ENCODE results near the gene B3GAT1.

The B3GAT1 gene

DNA sequence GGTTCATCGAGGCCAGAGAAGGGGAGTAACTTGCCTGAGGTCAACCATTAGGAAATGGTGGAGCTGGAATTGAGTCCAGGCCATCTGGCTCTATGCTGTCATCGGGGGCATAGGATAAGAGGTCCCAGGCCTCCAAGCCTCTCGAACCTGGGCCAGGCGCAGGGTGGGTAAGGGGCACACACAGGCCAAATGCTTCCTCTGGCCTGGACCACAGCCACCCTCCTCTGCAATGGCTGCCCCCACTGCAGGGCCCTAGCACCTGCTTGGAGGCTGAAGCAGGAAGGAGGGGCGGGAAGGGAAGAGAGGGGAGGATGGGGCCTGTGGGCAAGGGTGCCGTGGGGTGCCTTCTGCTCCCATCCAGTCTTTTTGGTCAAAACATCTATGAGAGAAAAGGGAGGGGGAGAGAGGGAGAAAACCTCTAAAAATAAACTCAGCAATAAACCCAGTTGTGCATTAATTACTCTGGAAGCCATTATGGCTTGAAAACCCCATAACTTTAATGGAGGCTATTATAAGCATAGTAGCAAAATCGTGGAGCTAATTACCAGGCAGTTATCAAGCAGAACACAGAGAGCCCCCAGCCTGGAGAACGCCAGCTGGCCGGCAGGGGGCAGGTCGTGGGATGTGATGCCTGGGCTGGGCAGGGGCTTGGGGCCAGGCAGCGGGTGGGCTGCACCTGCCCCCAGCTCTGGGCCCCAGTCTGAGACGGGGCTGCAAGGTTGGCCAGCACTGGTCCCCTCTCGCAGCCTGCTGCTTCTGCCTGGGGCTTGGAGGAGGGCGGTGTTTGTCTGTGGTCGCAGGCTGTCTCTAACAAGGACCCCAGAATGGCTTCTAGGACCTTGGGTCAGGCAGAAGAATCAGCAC, 21.1 kb downstream of the B3GAT1 start:
- DNase-seq: no peak

DNA sequence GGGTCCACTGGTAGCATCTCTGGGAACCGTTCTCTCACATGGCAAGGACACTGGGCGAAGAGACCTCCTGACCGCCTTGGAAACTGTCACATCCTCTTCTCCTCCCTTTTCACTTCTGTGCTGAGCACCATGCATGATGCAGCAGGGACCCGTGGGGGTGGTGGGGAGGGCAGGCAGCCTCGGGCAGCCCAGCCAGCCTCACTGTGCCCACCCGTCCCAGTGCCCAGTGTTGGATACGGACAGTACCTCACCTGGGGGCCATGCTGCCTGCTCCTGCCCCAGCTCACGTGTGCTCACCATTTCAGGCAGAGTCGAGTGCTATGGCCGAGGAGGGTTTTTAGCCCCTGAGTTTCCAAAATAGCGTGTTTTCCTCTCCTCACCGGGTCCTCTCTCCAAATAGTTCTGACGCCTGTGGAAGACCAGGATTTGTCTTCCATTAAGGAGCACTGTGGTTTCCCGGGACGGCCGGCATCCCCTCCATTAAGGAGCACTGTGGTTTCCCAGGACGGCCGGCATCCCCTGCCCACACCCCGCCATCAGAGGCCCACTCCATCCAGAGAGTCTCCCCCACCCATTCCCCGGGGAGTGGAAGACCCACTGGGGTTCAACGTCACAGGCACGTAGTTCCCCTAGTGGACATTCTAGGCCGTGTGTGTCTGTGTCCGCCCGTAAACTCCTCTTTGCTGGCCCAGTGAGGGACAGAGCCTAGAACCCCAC, 22.4 kb downstream of the B3GAT1 start:
- DNase-seq: no peak

GRCh38 chr11:134388590-134388989, 23.5 kb downstream of the B3GAT1 start:
- no peak for DNase-seq

- DNase-seq: no peak
These were observed 24.5 kb downstream of the B3GAT1 start for GRCh38 chr11:134387501-134387900.

DNA sequence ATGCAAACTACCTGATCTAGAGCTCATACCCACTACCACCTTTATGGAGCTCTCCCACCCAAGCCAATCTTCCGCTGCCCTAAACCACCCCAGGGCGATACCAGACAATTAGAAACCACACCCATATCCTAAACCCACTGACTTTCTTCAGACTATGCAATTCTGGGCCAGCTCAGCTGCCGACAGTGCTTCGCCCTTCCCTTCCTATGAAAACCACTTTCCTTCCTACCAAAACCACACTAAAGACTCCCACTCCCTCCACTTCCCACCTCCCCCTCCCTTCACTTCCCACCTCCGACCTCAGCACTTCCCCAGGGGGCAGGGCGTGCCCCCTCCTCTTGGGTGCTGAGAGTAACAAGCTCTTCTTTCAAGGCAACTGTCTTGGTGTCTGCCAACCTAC, 25.1 kb downstream of the B3GAT1 start:
- DNase-seq: no peak

GRCh38 chr11:134385774-134386565, 26.1 kb downstream of the B3GAT1 start:
- DNase-seq: peak; percentile 73

DNA sequence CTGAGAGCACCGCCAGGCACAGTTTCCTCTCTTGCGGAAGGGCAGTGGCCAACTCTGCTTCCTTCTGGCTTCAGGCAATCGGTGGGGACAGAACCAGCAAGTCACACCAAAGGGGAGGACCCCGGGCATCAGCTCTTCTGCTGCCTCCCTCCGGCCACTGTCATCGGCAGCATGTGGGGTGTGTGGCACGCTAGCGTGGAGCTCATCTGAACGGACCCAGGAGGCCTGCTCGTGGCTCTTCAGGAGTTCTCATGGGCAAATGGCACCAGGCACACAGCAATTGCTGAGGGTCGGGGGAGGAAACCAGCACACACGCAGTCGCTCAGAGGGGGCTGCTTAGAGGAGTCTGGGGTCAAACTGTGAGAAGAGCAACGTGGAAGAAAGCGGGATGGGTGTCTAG, 26.9 kb downstream of the B3GAT1 start:
- no peak for DNase-seq

DNA sequence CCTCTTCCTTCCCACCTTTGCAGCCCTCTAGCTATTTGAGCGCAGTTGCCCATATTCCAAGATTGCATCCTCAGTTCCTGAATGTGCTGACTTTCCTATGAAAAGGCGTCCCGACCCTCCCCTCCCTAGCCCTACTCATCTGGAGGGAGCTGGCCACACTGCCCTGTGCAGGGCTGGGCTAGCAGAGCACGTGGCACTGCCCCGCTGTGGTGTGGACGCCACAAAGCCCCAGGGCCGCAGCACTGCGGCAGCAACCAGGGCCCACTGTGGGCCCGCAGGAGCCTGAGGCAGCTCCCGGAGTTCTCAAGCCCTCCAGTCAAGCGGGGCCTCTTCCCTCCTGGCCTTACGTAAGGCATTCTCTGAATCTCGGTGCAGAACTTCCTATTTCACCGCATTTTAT, 27.6 kb downstream of the B3GAT1 start:
- DNase-seq: no peak

GRCh38 chr11:134383576-134384221, 28.3 kb downstream of the B3GAT1 start:
- DNase-seq: no peak

DNA sequence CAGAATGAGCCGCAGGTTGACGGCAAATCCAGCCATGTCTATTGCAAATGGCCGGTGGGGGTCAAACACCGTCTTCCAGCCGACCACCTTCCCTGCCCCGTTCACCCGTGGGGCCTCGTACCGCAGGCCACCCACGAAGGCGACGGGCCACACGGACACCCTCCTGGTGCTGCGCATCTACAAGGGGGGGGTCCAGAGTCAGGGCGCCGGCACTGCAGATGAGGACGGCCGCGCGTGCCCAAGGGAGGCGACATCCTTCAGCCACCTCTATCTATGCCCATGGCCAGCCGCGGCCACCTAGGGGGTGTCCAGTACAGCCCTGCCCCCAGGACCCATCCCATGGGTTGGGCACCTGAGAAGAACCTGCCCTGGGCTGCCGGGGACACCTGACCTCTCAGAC, 29.2 kb downstream of the B3GAT1 start:
- no peak for DNase-seq

DNA sequence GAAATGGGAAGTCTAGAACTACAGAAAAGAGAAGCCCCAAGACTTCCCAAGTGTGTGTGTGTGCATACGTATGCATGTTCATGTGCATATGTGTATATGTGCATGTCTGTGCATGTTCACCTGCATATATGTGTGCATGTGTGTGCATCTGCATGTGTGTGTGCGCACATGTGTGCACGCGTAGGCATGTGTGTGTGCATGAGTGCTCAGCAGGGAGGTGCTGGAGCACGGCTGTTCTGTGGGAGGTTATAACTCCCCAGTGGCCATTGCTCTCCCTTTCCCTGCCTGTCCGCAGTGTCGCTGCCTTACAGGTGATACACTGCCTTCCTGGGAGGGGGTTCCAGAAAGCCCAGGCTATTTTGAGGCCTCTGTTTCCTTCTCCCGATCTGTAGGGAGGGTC, 29.8 kb downstream of the B3GAT1 start:
- no peak for DNase-seq

GRCh38 chr11:134380785-134381184, 31.3 kb downstream of the B3GAT1 start:
- no peak for DNase-seq

DNA sequence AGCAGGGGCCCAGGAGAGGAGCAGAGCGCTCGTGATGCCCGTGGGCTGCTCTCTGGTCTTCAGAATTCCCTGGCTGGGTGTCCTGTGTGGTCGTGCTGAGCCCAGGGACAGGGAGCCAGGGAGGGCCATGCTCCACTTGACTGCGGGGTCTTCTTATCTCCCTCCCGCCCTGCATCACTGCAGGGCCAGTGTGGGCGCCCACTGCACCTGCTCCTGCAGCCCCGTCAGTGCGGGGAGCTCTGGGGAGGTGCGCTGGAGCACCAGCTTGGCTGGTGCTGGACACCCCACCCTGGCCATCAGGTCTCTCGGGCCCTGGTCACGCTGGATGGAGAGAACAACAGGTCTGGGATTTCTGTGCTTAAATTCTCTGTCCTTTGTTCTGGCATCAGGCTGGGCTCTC, 31.8 kb downstream of the B3GAT1 start:
- no peak for DNase-seq

GRCh38 chr11:134379241-134379640, 32.8 kb downstream of the B3GAT1 start:
- no peak for DNase-seq

DNA sequence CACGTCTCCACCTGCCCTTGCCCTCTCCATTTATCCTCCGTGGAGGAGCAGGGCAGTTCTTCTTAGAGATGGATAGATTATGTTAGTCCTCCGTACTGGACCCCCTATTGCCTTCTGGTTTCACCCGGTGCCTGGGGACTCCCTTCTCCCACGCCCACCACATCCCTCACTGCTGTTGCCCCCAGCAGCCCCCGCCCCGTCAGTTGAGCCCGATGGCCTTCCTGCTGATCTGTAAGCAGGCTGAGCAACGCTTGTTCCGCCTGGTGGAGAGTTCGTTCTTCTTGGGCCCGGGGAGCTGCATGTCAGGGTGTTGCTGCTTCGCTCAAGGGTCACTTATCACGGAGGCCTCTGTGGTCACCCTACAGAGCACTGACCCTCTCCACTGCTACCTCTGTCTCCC, 34.2 kb downstream of the B3GAT1 start:
- DNase-seq: no peak

DNA sequence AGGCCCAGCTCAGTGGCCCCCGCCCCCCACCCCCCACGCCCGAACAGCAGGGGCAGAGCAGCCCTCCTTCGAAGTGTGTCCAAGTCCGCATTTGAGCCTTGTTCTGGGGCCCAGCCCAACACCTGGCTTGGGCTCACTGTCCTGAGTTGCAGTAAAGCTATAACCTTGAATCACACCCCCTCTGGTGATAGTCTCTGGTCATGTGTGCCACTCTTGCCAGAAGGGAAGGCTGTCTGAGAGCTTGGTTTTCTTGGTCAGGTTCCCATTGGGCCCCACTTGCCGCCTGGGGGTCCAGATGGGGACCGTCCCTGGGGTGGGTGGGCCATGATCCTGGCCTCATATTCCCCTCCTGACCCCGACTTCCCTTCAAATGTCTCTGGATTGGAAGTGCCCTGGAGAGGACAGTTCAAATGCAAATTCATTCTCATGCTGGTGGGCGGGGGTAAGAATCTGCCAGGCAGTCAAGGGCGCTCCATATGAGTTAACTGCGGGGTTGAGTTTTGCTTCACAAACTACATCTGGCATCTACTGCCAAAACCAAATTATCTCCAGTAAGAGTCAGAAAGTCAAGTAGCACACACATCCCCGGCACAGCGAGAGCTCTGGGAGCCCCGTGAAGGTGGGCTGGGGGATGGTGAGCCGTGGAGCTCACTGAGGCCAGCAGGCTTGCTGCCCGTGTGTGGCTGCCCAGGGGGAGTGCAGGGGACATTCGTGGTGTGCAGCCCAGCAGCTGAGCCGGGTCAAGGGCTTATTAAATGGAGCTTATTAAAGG, 35.7 kb downstream of the B3GAT1 start:
- DNase-seq: no peak

DNA sequence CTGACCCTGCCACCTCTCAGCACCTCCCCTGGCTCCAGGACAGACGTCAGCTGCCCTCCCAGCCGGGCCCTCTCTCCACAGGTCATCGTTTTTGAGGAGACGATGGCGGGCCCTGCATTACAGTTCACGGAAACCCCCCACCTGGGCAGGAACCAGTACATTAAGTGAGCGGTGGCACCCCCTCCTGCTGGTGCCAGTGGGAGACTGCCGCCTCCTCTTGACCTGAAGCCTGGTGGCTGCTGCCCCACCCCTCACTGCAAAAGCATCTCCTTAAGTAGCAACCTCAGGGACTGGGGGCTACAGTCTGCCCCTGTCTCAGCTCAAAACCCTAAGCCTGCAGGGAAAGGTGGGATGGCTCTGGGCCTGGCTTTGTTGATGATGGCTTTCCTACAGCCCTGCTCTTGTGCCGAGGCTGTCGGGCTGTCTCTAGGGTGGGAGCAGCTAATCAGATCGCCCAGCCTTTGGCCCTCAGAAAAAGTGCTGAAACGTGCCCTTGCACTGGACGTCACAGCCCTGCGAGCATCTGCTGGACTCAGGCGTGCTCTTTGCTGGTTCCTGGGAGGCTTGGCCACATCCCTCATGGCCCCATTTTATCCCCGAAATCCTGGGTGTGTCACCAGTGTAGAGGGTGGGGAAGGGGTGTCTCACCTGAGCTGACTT, 37.0 kb downstream of the B3GAT1 start:
- DNase-seq: no peak

DNA sequence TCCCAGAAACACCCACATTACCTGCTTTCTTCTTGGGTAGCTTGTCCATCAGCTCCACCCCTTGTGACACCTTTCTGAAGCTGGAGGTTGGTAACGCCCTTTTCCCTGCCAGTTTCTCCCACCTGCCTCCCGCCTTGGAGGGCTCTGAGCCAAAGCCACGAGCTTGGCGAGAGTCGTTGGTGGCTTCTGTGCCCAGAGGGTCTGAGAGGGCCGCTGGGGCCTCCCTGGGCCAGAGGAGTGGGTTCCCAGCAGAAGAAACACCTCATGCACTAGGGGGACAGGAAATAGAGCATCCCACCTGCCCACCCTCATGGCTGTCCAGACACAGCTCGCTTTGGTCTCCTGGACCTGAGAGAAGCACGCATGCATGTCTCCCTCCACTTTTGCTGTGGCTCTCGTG, 37.9 kb downstream of the B3GAT1 start:
- DNase-seq: no peak

DNA sequence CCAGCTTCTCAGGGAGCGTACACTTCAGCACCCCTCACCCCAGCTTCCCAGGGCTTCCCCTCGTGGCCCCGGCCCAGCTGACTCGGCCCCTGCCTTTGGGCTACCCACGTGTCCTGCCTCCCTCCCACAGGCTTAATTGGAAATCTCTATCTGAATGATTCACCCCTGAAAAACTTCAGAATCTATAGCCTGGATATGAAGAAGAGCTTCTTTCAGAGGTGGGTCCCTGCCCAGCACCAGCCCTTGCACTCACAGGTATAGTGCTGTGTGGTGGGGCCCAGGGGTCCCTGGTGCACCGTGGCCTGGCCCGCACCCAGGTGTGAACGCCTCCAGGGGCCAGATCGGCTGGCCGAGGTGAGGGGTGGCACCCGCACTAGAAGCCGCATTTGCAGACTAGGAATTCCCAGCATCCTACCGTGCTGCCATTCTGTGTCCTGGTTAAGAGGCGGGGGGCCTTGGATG, 38.4 kb downstream of the B3GAT1 start:
- DNase-seq: no peak

- peak; percentile 71 for DNase-seq
These were observed 39.1 kb downstream of the B3GAT1 start for GRCh38 chr11:134372961-134373360.

- no peak for DNase-seq
These were observed 39.5 kb downstream of the B3GAT1 start for GRCh38 chr11:134372536-134372935.

Measured in NCI-H2107 (cell line).